Ureter (tissue), 1 donor: Measurements from ENCODE around the gene DTX2. TPM values are rescaled to one million over a fixed set of nuclear protein-coding genes. Genes with fewer than 3 reads are reported as not detected.
A peak's percentile ranks its signal among the peaks of the same experiment; 100 is the strongest.
"Not testable (repeated sequence)": the region's sequence is repeated elsewhere in the genome, so short reads cannot be mapped to it uniquely, and the experiment has no call there.

Experiments used
- DNase-seq: peaks from one replicate; pipeline ENCODE4 v3.0.0-alpha.2; 2020; ENCODE audit warnings: low spot score
- total RNA-seq: library from RNA; stranded (reverse); gene quantifications from one replicate; pipeline ENCODE4 v1.2.4, GENCODE V29; 2023
- donor health status: DM: yes; HTN: yes; CAD: no.

The DTX2 gene
- total RNA-seq, 1 donor from 2014 or later, result 67.8 TPM

DNA sequence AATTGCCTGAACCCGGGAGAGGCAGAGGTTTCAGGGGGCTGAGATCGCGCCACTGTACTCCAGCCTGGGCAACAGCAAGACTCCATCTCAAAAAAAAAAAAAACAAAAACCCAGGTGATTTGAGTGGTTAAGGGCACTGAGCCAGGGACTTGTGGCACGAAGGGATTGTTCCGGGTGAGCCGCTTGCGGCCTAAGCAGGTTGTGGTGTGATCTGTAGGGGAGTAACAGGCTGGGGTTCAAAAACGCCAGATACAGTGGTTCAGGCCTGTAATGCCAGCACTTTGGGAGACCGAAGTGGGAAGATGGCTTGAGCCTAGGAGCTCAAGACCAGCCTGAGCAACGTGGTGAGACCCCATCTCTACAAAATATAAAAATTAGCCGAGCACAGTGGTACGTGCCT, 17.7 kb upstream of the DTX2 start:
- not testable (repeated sequence) for DNase-seq

DNA sequence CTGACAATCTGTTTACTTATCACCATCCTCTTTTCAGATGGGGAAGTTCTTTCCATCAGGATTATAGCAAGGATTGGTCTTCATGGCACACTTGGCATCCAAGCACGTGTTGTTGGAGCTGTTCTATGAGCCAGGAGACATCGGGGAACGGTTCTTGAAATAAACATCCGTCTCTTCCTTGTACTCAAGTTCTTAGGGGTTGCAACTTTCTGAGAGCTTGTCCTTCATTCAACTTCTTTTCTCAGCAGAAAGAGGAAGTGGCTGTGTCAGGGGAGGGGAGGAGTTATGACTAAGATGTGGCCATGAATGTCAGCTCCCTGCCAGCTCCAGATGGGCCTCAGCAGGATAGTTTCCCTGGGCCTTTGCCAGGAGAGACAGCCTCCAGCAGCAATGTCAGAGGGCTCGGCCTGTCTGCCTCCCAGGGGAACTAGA, 15.9 kb upstream of the DTX2 start:
- DNase-seq, result peak; percentile 50

DNA sequence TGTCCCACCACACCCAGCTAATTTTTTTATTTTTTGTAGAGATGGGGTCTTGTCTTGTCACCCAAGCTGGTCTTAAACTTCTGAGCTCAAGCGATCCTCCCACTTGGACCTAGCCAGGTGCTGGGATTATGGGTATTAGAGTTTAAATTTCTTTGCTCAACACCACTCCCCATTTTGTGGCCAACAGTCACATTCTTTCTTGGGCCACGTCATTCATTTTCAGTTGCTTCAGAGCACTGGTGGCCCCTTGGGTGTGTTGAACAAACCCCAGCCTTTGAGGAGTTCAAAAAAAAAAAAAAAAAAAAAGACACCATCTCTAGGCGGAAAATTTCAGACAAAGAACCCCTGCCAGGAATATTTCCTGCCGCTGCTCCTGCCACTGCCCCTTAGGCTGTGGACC, 4.5 kb upstream of the DTX2 start:
- not testable (repeated sequence) for DNase-seq

DNA sequence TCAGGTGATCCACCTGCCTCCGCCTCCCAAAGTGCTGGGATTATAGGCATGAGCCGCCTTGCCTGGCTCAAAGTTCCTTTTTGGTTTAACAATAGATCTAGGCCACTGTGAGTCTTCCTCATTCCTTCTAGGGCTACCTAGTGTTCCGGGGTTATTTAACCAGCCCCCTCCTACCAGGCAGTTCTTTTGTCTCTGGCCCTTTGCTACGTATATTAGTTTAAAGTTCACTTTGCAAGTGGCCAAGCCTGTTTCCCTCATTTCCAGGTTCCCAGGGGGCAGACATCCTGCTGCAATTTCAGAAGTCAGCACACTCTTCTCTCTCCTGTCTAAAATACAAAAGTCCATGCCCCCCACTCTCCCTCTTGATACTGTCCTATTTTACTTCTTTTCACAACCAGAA, 3.0 kb upstream of the DTX2 start:
- DNase-seq, result peak; percentile 70

DNA sequence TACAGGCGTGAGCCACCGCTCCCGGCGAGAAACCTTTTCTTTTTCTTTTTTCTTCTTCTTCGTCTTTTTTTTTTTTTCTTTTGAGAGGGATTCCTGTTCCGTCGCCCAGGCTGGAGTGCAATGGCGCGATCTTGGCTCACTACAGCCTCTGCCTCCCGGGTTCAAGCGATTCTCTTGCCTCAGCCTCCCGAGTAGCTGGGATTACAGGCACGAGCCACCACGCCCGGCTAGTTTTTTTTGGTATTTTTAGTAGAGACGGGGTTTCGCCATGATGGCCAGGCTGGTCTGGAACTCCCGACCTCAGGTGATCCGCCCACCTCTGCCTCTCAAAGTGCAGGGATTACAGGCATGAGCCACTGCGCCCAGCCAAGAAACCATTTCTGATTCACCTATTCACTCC, 742 bp upstream of the DTX2 start:
- not testable (repeated sequence) for DNase-seq

DNA sequence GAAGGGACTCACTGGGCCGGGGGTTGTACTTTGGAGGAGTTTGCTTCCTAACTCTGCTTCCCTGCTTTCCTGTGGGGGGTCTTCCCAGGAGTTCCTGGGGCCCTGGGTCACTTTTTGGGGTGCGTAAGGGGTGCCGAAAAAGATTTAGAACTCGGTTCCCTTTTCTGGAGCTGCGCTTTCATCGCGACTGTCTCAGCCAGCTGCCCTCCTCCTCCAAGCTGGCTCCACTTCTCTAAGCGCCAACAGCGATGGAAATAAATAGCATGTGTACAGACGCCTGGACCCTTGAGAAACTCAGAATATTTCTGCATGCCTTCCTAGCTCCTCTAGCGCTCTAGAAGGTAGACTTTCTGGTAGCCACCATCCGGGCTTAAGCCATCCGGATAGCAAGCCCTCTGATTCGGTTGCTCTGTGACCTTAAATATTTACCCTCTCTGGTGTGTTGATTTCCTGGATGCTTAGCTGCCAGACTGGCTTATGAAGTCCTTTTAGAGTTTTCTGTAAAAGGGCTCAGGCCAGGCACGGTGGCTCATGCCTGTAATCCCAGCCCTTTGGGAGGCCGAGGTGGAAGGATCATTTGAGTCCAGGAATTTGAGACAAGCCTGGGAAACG, 868 bp downstream of the DTX2 start:
- DNase-seq, result not testable (repeated sequence)

DNA sequence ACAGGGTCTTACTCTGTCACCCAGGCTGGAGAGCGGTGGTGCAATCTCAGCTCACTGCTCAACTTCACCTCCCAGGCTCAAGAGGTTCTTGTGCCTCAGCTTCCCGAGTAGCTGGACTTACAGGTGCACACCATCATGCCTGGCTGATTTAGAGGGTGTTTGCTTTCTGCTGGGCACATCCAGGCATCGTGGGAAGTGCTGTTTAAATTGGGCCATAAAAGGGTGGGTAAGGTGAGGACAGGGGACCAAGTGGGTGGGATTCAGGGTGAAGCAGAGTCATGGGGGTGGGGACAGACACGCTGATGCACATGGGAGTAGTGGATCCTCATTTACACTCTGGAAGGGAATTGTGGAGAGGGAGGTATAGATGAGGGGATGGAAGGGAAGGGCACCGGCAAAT, 3.5 kb downstream of the DTX2 start:
- not testable (repeated sequence) for DNase-seq

DNA sequence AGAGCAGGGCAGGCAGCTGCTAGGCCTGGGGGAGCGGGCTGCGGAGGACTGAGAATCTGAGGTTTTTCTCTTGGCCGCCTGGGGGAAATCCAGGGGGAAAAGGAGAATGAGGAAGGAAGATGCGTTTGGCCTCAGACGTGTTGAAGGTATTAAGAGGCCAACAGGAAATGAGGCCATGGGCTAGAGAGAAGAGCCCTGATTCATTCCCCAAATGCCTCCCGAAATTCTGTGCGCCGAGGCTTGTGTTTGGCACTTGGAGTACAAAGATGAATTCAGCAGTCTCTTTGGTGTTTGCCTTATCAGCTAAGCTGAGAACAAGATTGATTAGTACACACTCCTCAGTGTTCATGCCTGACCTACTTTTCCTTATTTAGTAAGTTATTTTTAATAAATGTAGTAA, 4.4 kb downstream of the DTX2 start:
- DNase-seq, result not testable (repeated sequence)

DNA sequence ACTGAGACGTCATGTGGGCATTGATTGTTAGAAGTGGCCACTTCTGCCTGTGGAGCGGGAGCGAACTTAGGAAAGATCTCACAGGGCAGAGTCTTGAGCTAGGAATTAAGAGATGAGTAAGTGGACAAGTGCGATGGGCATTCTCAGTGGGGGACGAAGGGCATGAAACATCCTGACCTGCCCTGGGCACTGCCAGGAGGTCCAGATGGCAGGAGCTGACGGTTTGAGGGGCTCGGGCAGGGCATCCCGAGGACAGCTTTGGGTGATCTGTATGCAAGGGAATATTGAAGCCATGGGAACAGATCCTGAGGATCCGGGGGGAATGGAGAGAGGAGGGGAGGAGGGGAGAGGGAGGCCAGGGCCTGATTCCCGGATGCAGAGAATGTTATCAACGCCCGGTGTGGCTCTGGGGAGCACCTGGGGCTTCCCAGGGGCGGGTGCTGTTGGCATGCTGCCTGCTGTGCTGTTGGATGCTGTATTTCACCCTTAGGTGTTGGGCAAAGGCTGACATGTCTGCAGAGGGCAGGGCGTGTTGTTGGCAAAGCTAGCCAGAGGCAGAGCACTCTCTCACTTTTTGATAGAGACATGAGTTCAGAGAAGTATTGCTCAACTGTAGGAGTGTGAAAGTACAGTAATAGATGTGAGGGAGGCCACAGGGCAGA, 6.4 kb downstream of the DTX2 start:
- DNase-seq, result peak; percentile 84

DNA sequence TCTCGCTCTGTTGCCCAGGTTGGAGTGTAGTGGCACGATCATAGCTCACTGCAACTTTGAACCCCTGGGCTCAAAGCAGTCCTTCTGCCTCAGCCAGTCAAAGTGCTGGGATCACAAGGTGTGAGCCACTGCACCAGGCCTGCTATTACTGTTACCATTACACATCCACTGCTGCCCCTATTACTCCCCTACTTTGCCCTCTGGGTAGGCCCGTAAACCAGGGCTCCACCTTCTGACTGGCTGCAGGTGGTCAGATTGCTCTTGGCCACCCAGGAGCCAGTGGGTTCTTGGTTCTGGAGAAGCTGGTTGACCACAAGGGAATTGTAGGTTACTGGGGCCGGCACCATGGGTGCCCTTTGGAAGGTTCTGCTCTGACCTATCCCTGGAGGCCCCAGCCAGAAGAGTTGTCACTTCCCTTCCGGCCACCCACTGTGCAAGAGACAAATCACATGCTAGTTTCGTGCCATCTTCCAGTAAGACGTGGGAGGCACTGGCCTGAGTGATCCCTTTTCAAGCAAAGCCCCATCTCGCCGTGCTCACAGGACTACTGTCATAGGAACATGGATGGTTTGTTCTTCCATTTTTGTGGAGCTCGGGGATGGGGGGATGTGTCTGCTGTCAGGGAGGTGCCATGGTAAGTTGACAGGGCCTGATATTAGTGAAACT, 10.2 kb downstream of the DTX2 start:
- DNase-seq, result not testable (repeated sequence)

DNA sequence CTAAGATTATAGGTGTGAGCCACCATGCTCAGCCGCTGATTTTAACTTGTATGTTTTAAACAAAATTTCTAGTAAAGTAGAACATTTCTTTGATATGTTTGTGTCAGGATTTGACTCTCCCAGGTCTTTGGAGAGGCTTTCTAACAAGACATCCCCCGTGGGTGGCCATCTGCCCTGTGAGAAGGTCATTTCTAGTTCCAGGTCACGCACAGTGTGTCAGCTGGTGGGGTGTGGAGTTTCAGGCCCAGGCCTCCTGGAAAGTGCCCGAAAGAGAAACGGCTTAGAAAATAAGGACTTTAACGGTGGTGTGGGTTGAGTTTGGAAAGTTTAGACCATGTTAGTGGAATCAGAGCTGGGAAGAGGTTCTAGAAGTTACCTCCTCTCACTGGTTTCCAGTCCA, 11.6 kb downstream of the DTX2 start:
- not testable (repeated sequence) for DNase-seq

DNA sequence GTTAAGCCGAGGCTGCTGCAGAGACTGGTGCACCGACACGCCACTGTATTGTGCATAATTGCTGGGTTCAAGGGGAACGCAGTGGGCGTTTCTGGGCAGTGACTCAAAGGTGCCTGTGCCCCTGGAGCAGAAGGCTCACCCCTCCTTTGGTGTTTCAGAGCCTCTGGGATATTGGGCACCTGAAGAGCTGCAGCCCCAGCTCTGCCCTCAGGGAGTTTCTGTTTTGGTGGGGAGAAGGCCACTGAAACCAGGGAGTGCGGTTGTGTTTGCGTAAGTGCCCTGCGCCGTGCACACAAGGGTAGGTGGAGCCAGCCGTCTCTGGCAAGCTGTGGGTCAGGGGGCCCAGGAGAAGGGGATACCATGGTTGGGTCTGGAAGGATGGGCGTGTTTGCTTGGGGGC, 14.8 kb downstream of the DTX2 start:
- DNase-seq, result not testable (repeated sequence)

DNA sequence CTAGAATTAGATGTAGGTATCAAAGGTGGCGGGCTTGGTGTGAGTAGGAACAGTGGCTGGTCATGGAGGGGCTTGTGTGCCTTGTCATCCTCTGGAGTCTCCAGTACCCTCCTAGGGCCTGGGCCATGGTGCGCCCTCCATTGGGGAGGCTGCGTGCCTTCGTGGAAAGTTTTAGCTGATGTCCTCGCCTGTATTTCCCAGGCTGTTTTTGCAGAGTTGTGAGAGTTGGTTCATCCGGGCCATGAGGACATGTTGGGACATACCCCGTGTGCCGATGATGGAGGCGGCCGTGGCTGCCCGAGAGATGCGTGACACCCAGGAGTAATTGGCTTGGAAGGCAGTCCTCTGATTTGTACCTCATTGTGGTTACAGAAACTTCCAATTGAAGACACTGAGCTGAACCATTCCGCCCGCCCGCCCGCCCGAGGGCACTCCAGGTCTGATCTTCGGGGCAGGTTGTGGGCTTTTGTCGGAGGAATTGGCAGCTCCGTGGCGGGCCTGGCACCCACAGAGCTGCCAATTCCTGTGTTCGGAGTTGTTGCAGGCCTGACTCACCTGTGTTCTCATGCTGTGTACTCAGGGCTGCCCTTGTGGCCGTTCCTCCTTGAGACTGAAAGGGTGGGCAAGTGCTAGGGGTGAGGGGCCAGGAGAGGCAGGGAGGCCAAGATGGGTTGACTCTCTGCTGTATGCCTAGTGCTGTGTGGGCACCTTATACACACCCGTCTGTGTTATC, 15.4 kb downstream of the DTX2 start:
- DNase-seq, result not testable (repeated sequence)

DNA sequence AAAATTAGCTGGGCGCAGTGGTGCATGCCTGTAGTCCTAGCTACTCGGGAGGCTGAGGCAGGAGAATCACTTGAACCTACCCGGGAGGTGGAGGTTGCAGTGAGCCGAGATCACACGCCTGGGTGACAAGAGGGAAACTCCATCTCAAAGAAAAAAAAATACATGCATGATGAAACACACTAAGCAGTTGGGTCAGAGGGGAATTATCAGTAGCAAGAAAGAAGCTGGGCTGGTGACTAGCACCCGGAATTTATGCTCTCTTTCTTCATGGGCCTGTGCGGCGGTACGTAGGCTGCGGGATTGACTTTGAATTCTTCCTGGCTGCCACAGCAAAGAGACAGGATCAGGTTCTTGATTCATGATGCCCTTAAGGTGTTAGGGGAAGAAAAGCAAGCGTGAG, 18.1 kb downstream of the DTX2 start:
- DNase-seq, result not testable (repeated sequence)

DNA sequence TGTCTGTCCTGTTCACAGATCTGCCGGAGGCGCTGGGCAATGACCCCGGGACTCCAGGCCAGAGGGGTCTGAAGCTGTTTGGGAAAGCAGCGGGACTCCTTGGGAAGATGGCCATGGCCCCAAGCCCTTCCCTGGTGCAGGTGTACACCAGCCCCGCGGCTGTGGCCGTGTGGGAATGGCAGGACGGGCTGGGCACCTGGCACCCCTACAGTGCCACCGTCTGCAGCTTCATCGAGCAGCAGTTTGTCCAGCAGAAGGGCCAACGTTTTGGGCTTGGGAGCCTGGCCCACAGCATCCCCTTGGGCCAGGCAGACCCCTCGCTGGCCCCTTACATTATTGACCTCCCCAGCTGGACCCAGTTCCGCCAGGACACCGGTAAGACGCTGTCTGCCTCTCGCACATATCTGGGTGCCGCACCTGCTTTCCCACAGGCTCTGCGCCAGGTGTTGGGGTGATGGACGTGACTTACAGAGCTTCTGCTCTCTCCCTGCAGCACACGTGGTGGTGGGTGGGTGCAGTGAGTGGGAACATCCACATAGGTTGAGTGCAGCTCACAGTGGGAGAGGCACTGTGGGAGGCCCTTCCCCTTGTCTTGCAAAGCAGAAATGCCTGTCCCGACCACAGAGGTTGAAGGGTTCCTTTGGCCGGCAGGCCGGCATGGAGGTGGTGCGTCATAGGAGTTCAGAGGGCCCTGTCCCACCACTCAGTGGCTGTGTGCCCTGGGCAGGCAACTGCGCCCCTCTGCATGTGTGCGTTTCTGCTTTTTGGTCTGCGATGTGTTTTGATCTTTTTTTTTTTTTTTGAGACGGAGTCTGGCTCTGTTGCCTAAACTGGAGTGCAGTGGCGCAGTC, 19.1 kb downstream of the DTX2 start:
- not testable (repeated sequence) for DNase-seq

DNA sequence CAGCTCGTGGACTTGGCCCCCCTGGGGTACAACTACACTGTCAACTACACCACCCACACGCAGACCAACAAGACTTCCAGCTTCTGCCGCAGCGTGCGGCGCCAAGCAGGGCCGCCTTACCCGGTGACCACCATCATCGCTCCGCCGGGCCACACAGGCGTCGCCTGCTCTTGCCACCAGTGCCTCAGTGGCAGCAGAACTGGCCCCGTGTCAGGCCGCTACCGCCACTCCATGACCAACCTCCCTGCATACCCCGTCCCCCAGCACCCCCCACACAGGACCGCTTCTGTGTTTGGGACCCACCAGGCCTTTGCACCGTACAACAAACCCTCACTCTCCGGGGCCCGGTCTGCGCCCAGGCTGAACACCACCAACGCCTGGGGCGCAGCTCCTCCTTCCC, 21.2 kb downstream of the DTX2 start:
- DNase-seq, result not testable (repeated sequence)

DNA sequence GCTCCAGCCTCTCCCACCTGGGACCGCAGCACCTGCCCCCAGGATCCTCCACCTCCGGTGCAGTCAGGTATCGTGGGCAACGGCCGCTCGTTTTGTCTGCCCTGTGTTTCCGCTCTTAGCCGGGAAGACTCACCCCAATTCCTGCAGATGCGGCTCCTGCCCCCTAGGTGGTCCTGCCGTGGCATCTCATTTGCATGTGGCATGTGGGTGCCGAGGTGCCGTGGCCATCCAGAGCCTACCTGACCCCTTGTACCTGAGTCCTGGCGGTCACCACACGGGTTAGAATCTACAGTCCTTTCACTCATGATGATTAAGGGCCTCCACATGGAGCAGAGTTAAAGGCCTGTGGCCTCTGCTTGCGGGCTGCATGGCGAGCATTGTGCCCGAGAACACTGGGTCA, 21.6 kb downstream of the DTX2 start:
- DNase-seq, result not testable (repeated sequence)

DNA sequence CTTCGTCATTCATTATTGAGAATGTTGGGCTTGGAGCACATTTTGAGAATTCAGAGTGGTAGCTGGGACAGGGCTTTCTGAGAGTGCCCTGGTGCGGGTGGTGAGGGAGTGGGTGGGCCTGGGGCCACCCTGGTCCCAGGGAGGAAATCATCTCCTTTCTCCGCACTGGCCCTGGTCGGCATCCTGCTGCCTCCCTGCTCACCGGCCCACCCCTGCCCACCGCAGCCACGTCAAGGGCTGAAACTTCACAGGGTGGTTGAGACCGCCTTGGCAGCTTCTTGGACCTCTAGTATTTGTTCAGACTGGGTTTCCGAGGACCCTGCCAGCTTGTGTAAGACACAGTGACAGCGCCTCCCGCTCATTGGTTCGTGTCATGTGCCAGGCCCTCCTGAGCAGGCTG, 22.9 kb downstream of the DTX2 start:
- DNase-seq, result not testable (repeated sequence)

DNA sequence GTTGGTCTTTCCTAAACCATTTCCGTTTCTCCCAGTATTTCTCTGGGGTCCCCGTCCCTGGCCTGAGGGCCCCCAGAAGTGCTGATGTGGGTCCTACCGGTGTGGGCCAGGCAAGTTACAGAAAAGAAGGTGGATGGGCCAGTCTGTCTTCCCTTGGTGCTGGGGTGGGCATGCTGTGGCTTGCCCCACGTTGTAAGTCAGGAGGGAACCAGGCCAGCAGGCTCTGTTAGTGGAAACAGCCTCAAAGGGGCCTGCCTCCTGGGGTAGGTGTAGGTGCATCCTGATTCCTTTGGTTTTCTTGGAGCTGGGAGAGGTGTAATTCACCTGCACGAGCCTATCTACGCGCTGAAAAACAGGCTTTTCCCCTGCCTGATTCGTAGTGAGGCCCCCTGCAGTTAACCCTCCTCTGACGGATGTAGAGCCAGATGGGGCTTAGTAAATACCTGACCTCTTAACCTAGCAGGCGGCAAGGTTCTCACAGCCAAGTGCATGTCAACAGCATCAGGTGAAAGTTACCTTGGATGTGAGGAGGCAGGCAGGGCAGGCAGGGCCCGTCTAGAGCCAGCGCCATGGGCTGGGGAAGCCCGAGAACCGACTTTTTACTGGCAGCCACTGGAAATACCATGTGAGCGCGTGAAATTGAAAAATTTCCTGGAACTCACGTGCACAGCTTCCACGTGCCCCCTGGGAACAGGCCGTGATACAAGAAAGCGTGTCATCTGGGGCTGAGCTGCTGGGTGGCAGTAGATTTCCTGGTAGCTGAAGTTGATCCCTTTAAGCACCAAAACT, 24.5 kb downstream of the DTX2 start:
- not testable (repeated sequence) for DNase-seq

DNA sequence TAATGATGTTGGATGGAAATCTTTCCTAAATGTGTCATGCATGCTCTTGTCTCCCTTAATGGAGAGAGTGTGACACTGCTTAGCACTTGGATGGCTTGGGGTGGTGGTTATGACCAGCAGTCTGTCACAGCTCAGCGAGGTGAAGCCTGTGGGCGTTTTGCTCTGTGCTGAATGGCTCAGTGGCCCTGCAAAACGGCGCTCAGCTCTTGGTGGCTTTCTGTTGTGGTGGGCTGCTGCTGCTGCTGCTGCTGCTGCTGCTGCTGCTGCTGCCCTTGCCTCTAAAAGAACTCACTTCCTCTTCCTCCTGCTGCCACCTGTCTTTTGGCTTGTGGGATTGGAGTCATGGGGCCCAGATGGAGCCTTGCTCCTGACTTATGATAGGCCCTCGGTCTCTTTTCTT, 25.1 kb downstream of the DTX2 start:
- DNase-seq, result not testable (repeated sequence)

DNA sequence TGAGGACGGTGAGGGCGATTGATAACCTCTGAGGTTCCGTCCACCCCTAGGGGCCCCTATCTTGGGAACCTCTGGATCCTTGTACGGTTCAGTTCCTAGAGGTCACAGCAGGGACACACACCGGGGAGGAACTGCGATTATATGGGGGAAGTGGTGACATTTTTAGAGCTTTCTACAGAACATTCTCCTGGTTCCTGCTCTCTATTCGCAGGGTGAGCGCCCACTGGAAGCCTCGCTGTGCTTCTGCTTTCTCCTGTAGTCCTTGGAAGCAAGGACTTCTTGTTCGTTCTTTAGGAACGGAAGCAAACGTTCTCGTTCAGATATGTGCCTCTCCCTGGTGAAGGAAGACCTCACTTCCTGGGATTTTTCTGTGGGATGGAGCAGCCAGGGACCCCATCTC, 26.5 kb downstream of the DTX2 start:
- not testable (repeated sequence) for DNase-seq
